HG03432 (cell line): ENCODE results near the gene METTL15.
"Not testable (repeated sequence)": the region's sequence is repeated elsewhere in the genome, so short reads cannot be mapped to it uniquely, and the experiment has no call there.

Experiments
- ATAC-seq: cut with Tn5 transposase; IDR thresholded peaks from one replicate; pipeline ENCODE4 v1.9.1; 2021; ENCODE audit warnings: mild to moderate bottlenecking, moderate library complexity; ENCODE audit not compliant: unreplicated experiment

The METTL15 gene

GRCh38 chr11:28107750-28108618, at the start of gene METTL15, which contains the start of gene KIF18A:
TSS of gene METTL15 (plus strand) at chr11:28108388. CDS start at chr11:28113335, 4,947 bp downstream.
TSS of gene KIF18A (minus strand) at chr11:28108156. CDS start at chr11:28097947, 10,209 bp downstream.
- ATAC-seq, result peak; percentile 95

- ATAC-seq, result no peak
Observed at GRCh38 chr11:28071305-28071704, 36.9 kb upstream of the METTL15 start.

- no peak for ATAC-seq
Observed at GRCh38 chr11:28072321-28072720, 35.9 kb upstream of the METTL15 start.

- no peak for ATAC-seq
Observed at GRCh38 chr11:28077521-28077920, 30.7 kb upstream of the METTL15 start.

- no peak for ATAC-seq
Observed at GRCh38 chr11:28083118-28083517, 25.1 kb upstream of the METTL15 start.

- no peak for ATAC-seq
Observed at GRCh38 chr11:28086569-28086968, 21.6 kb upstream of the METTL15 start.

- ATAC-seq, result not testable (repeated sequence)
Observed at GRCh38 chr11:28087192-28087591, 21.0 kb upstream of the METTL15 start.

- ATAC-seq, result not testable (repeated sequence)
Observed at GRCh38 chr11:28087693-28088092, 20.5 kb upstream of the METTL15 start.

- ATAC-seq, result no peak
Observed at GRCh38 chr11:28089378-28089777, 18.8 kb upstream of the METTL15 start.

GRCh38 chr11:28090052-28090749, 18.0 kb upstream of the METTL15 start:
- ATAC-seq, result no peak

GRCh38 chr11:28092786-28093185, 15.4 kb upstream of the METTL15 start:
- no peak for ATAC-seq

- ATAC-seq, result no peak
Observed at GRCh38 chr11:28098257-28098656, 9.9 kb upstream of the METTL15 start.

- no peak for ATAC-seq
Observed at GRCh38 chr11:28099715-28100114, 8.5 kb upstream of the METTL15 start.

GRCh38 chr11:28100665-28101064, 7.5 kb upstream of the METTL15 start:
- no peak for ATAC-seq

- ATAC-seq, result not testable (repeated sequence)
Observed at GRCh38 chr11:28102300-28102699, 5.9 kb upstream of the METTL15 start.

GRCh38 chr11:28104425-28104824, 3.8 kb upstream of the METTL15 start:
- no peak for ATAC-seq

- ATAC-seq, result no peak
Observed at GRCh38 chr11:28104984-28105383, 3.2 kb upstream of the METTL15 start.

GRCh38 chr11:28105869-28106268, 2.3 kb upstream of the METTL15 start:
- ATAC-seq, result no peak

GRCh38 chr11:28106353-28107043, 1.7 kb upstream of the METTL15 start:
- ATAC-seq, result no peak

GRCh38 chr11:28107191-28107749, 918 bp upstream of the METTL15 start:
- ATAC-seq, result peak; percentile 1

- no peak for ATAC-seq
Observed at GRCh38 chr11:28108958-28109357, 770 bp downstream of the METTL15 start.
